Omental fat pad (tissue), 4 donors: ENCODE measurements around the gene SLC25A20. TPM values are rescaled to one million over a fixed set of nuclear protein-coding genes. Genes with fewer than 3 reads are reported as not detected.
"Not testable (repeated sequence)": the region's sequence is repeated elsewhere in the genome, so short reads cannot be mapped to it uniquely, and the experiment has no call there.

Source experiments
- ATAC-seq: fragments of 150-250 bp; one replicate; pipeline ENCODE4 v1.9.1; 2016; ENCODE audit warnings: mild to moderate bottlenecking, moderate library complexity; ENCODE audit not compliant: low FRiP score
- DNase-seq: peaks from one replicate; pipeline ENCODE4 v3.0.0-alpha.2; 2019; ENCODE audit warnings: low spot score
- CTCF ChIP-seq, 3 donors: fragments of 450-650 bp; IDR thresholded peaks; one replicate each; pipeline ENCODE4 v1.5.1; 2016 to 2017; ENCODE audit warnings: antibody characterized with exemption in 3 of 3, mild to moderate bottlenecking in 3 of 3, moderate library complexity in 2 of 3
- total RNA-seq, 4 donors: library from RNA; depleted of rRNA; stranded (reverse); fragments of >200 nt; gene quantifications; one replicate each; pipeline ENCODE4 v1.1.0, GENCODE V29; 2016

SLC25A20 gene
- total RNA-seq, 4 donors from 2014 or later, result 34.0 to 57.8 (median 40.6) TPM

GRCh38 chr3:48926425-48927392 is 28.0 kb upstream of the SLC25A20 start:
- ATAC-seq (no peak), DNase-seq (no peak)
- no peak for TF ChIP-seq CTCF (IDR thresholded peaks at IDR 0.05)

- no peak for TF ChIP-seq CTCF (IDR thresholded peaks at IDR 0.05)
- DNase-seq (no peak), ATAC-seq (peak; percentile 52)
These were observed 20.8 kb upstream of the SLC25A20 start for GRCh38 chr3:48919215-48920138.

GRCh38 chr3:48918388-48919214 is 19.9 kb upstream of the SLC25A20 start, which contains the start of gene ARIH2:
ARIH2 (plus strand) TSS chr3:48918842; CDS start chr3:48927559, 8,717 bp downstream.
- DNase-seq (peak; percentile 71), ATAC-seq (peak; percentile 96)
- TF ChIP-seq CTCF (IDR thresholded peaks at IDR 0.05), result no peak

GRCh38 chr3:48915296-48915695 is 16.6 kb upstream of the SLC25A20 start:
- TF ChIP-seq CTCF (IDR thresholded peaks at IDR 0.05), result no peak

GRCh38 chr3:48907026-48907425 is 8.3 kb upstream of the SLC25A20 start:
- not testable (repeated sequence) for DNase-seq, ATAC-seq

More at GRCh38 chr3:48915296-48915695, 16.6 kb upstream of the SLC25A20 start:
- ATAC-seq (no peak), DNase-seq (no peak)

- ATAC-seq, result no peak
- TF ChIP-seq CTCF (IDR thresholded peaks at IDR 0.05), result no peak
- DNase-seq, result no peak
These were observed 591 bp upstream of the SLC25A20 start for GRCh38 chr3:48899273-48899672.
